GM21529 (cell line): Measurements from ENCODE around the gene KRTAP4-3.
"Not testable (repeated sequence)": the region's sequence is repeated elsewhere in the genome, so short reads cannot be mapped to it uniquely, and the experiment has no call there.

Experiments
- ATAC-seq: cut with Tn5 transposase; IDR thresholded peaks from one replicate; pipeline ENCODE4 v1.9.1; 2021; ENCODE audit not compliant: unreplicated experiment

KRTAP4-3 gene

DNA sequence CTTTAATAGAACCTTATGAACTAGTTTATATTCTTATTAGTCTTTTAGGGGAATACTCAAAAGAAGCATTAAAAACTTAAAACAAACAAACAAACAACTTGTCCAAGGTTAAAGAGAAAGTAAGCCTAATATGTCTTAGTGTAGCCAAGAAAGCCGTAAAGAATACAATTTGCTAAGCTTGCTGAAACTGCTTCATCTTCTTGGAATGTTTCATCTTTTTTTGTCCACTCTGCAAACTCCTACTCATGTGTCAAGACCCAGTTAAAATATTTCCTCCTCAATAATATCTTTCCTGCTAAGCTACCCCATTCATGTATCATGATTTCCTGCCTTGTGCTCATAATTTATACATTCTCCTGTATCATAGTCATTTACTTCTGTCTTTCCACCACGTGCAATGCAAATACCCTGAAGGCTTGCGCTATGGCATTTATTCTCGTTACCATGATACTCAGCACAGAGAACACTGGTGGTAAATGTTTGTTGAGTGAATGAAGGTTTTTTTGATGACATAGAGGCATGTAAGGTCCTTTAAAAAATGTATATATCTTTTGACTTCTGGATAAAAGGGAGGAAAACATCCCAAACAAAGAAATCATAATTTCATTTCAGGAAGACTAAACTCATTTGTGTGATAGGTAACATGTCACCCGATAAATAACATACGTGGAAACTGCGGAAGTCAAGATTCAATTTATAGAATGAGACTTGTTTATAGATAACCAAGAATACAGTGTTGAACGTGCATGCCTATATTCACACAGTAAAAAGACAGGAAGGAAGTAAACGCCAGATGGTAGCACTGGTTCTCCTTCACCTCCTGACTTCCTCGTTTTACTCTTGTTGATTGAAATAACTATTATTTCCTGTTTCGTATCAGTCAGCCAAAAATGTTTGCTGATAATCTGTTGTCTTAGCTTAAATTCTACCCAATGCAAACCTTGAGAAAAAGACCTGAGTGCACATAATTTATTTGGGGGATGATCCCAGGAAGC lies 48.0 kb downstream of the KRTAP4-3 start:
- ATAC-seq: not testable (repeated sequence)

DNA sequence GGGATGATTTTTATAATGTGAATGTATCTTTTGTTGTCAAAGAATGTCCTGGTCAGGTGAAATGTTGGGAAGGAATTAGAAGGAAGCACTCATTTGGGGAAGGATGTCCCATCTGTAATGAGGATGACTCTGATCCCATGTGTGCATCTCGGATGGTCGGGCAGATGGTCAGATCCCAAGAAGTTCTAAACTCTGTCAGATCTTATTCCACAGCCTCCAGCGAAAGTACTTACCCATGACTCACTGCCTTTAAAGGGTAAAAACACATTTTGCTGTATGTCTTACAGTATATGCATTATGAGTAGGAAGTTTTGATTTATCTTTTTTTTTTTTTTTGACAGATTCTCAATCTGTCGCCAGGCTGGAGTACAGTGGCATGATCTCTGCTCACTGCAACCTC lies 49.3 kb downstream of the KRTAP4-3 start:
- ATAC-seq: no peak

DNA sequence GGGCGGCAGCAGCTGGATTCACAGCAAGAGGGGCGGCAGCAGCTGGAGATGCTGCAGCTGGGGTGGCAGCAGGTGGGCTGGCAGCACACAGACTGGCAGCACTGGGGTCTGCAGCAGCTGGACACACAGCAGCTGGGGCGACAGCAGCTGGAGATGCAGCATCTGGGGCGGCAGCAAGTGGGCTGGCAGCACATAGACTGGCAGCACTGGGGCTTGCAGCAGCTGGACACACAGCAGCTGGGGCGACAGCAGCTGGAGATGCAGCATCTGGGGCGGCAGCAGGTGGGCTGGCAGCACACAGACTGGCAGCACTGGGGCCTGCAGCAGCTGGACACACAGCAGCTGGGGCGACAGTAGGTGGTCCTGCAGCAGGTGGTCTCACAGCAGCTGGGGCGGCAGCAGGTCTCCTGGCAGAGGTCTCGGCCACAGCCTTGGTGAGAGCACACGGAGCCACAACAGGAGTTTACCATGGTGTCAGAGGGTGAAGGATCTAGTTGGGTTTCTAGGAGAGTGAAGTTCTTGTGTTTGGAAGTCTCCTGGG lies 50.1 kb downstream of the KRTAP4-3 start, which contains the start of gene KRTAP4-11:
KRTAP4-11 (minus strand) TSS at position 528 of the 541 bp plus-strand sequence; CDS start at position 470, 58 bp downstream.
- not testable (repeated sequence) for ATAC-seq
